HG03095 (cell line): ENCODE measurements around the gene KCMF1.

Experiments
- ATAC-seq: cut with Tn5 transposase; IDR thresholded peaks from one replicate; pipeline ENCODE4 v1.9.1; 2021; ENCODE audit warnings: moderate library complexity; ENCODE audit not compliant: unreplicated experiment

KCMF1 gene

GRCh38 chr2:84980263-84980983, 9.5 kb downstream of the KCMF1 start:
- no peak for ATAC-seq

- ATAC-seq, result no peak
Measured at GRCh38 chr2:84986018-84986417, 15.1 kb downstream of the KCMF1 start.

DNA sequence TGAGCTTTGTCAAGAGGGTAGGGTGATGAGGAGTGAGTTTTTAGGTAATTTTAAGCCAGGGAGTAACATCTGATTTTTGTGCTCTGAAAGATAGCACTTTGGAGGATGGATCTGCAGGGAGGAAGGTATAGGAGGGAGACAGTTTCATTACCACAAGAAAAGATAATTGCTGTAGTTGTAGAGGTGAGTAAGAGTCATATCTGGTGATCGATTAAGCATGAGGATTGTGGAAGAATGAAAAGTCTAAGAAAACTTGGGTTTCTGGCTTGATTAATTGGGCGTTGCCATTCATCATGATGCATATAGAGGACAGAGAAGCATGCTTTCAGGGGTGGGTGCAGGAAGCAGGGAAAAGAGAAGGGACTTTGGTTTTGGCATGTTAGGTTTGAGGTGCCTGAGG, 18.5 kb downstream of the KCMF1 start:
- no peak for ATAC-seq

DNA sequence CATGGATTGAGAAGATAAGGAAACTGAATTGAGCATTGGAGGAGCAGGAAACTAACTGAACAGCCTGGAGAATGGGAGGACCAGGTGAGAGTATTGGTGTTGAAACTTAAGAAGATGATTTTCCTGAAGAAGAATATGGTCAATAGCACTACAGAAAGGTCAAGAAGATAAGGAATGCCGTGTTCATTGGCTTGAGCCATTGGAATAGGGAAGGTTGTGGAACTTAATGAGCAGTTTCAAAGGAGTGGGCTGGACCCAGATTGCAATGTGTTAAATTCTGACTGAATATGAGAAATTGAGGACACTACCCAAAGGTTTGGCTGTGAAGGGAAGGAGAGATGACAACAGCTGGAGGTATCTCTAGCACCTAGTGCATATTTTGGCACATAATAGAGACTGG, 19.0 kb downstream of the KCMF1 start:
- no peak for ATAC-seq

- ATAC-seq, result no peak
Measured at GRCh38 chr2:84991404-84992160, 20.6 kb downstream of the KCMF1 start.

GRCh38 chr2:84995826-84996225, 24.9 kb downstream of the KCMF1 start:
- ATAC-seq, result no peak

DNA sequence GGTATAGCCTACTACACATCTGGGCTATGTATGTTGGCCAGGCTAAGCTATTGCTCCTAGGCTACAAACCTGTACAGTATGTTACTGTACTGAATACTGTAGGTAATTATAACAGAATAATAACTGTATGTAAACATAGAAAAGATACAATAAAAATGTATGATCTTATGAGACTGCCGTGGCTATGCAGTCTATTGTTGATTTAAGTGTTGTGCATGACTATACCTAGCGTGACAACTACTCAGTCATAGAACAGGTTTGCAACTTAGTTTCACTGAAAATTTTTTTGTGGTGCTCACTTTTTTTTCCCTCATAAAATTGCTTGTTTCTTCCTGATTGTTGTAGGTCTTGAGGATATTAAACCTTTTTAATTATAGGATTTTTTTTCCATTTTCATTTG, 25.9 kb downstream of the KCMF1 start:
- ATAC-seq, result no peak

GRCh38 chr2:84999553-84999955, 28.6 kb downstream of the KCMF1 start:
- ATAC-seq, result no peak

DNA sequence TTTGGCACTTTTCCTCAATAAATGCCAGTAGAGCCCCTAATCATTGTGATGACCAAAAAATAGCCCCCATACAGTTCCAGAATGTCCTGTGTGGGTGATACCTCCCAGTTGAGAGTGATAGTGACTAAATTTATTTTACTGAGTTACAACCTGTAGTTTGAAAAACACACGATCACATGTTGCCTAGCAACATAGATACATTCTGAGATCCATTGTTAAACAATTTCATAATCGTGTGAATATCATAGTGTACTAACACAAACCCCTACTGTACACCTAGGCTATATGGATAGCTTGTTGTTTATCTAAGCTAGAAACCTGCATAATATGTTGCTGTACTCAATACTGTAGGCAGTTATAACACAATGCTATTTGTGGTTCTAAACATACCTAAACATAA, 30.6 kb downstream of the KCMF1 start:
- no peak for ATAC-seq

- ATAC-seq, result no peak
Measured at GRCh38 chr2:85002534-85002933, 31.6 kb downstream of the KCMF1 start.

DNA sequence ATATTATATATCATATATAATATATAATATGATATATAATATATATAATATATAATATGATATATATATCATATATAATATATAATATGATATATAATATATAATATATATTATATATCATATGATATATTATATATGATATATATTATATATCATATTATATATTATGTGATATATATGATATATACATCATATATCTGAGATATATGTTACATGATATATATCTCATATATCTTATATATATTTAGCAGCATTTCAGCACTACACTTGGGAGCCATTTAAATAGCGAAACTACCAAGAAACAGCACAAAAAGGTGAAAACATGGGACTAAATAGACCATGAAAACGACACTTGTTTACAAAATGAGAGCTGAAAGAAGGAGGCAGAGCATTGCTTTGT, 37.3 kb downstream of the KCMF1 start:
- no peak for ATAC-seq

DNA sequence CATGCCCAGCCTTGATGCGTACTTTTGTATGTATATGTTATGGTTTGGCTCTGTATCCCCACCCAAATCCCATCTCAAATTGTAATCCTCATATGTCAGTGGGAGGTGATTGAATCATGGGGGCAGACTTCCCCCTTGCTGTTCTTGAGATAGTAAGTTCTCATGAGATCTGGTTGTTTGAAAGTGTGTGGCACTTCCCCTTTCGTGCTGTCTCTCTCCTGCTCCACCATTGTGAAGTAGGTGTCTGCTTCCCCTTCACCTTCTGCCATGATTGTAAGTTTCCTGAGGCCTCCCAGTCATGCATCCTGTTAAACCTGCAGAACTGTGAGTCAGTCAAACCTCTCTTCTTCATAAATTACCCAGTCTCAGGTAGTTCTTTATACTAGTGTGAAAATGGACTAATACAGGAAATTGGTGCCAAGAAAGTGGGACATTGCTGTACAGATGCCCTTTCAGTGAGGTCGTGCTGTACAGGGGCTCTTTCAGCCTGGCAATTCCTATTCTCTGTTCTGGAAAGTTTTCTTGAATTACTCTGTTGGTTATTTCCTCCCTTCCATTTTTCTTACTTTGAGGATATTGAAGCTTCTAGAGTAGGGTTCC, 38.2 kb downstream of the KCMF1 start:
- ATAC-seq, result no peak

DNA sequence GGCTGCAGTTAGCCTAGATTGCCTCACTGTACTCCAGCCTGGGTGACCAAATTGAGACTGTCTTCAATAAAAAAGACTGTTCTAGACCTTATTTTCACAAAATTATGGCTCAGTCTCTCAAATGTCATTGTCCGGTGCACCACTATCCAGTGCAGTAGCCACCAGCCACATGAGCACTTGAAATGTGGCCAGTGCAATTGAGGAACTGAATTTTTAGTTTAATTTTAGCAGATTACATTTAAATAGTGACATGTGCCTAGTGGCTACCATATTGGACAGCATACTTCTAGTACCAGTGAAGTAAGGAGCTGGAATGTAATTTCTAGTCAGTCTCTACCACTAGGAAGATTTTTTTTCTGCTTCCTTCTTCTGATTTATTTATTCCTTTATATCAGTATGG, 39.4 kb downstream of the KCMF1 start:
- ATAC-seq, result no peak

DNA sequence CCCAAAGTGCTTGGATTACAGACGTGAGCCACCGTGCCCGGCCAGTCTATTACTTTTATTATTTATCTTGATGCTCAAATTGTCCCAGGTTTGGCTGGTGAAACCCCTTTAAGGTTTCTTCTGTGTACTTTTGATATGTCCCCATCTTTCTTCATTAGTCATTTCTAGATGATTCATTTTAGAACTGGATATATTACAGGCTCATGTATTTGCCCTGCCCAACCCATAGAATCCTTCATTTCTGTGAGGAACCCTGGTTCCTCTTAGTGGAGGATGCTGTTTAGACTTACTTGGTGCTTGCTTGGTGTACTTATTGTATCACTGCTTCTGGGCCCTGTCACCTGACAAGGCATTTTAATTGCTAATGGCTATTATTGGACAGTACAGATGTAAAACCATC, 40.1 kb downstream of the KCMF1 start:
- ATAC-seq, result no peak

GRCh38 chr2:85011747-85012146, 40.8 kb downstream of the KCMF1 start:
- ATAC-seq, result no peak

DNA sequence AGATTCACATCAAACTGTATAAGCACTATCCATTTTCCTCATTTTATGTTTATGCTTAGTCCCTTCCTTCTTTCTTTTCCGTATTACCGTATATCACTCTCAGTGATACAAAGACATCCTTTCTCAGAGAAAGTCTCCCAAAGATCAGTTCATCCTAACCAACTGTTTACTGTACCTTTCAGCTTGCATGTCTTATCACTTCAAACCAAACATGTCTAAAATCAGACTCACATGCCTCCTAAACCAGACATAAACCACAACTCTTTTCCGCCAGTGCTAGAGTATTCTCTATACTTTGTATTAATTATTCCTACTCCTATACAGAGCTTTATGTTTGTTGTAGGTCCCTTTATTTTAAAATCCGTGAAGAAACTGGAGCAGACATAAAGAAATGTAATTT, 41.5 kb downstream of the KCMF1 start:
- no peak for ATAC-seq

GRCh38 chr2:85012855-85013254, 41.9 kb downstream of the KCMF1 start:
- no peak for ATAC-seq

GRCh38 chr2:85015653-85016360, 44.8 kb downstream of the KCMF1 start:
- no peak for ATAC-seq

DNA sequence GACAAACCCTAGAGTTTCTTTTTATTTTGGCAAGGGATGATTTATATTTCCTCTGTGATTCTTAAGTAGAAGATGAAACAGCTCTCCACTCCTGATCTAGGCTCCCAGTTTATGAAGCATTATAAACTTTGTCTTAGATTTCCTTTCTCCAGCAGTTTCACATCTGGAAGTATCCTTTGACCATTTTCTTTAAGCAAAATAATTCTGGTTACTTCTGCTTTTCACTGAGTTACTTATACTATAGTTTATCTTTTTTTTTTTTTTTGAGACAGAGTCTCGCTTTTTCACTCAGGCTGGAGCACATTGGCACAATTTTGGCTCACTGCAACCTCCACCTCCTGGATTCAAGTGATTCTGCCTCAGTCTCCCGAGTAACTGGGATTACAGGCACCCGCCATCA, 45.5 kb downstream of the KCMF1 start:
- no peak for ATAC-seq

- no peak for ATAC-seq
Measured at GRCh38 chr2:85017411-85018048, 46.6 kb downstream of the KCMF1 start.

GRCh38 chr2:85018049-85018447, 47.1 kb downstream of the KCMF1 start:
- no peak for ATAC-seq
